ENCODE measurements around the gene PYY. TPM values are rescaled to one million over a fixed set of nuclear protein-coding genes. Genes with fewer than 3 reads are reported as not detected.

Gene PYY
- total RNA-seq, 1 donor from 2014 or later, result not detected

- H3K4me3 ChIP-seq (ENCODE audit: low read depth, low read length), result peak overlapping the region; percentile 10
- no peak for DNase-seq (ENCODE audit: low read depth)
Measured at GRCh38 chr17:43927060-43927864, 26.5 kb downstream of the PYY start.

GRCh38 chr17:43924558-43924957, 29.2 kb downstream of the PYY start:
- no peak for DNase-seq (ENCODE audit: low read depth)
- TF ChIP-seq CTCF (conservative IDR thresholded peaks at IDR 0.05; ENCODE audit: low read depth, low read length), result no peak
- H3K4me3 ChIP-seq (ENCODE audit: low read depth, low read length), result no peak overlapping the region

More at GRCh38 chr17:43927060-43927864, 26.5 kb downstream of the PYY start:
- no peak for TF ChIP-seq CTCF (conservative IDR thresholded peaks at IDR 0.05; ENCODE audit: low read depth, low read length)

- no peak overlapping the region for H3K4me3 ChIP-seq (ENCODE audit: low read depth, low read length)
- no peak for TF ChIP-seq CTCF (conservative IDR thresholded peaks at IDR 0.05; ENCODE audit: low read depth, low read length)
- DNase-seq (ENCODE audit: low read depth), result no peak
Measured at GRCh38 chr17:43920500-43921095, 33.1 kb downstream of the PYY start.

GRCh38 chr17:43918026-43918389, 35.7 kb downstream of the PYY start:
- H3K4me3 ChIP-seq (ENCODE audit: low read depth, low read length), result no peak overlapping the region
- no peak for DNase-seq (ENCODE audit: low read depth)
- TF ChIP-seq CTCF (conservative IDR thresholded peaks at IDR 0.05; ENCODE audit: low read depth, low read length), result no peak

- DNase-seq (ENCODE audit: low read depth), result no peak
- H3K4me3 ChIP-seq (ENCODE audit: low read depth, low read length), result no peak overlapping the region
- TF ChIP-seq CTCF (conservative IDR thresholded peaks at IDR 0.05; ENCODE audit: low read depth, low read length), result peak; percentile 47
Measured at GRCh38 chr17:43917348-43918025, 36.3 kb downstream of the PYY start.

- no peak for DNase-seq (ENCODE audit: low read depth)
- no peak overlapping the region for H3K4me3 ChIP-seq (ENCODE audit: low read depth, low read length)
- no peak for TF ChIP-seq CTCF (conservative IDR thresholded peaks at IDR 0.05; ENCODE audit: low read depth, low read length)
Measured at GRCh38 chr17:43917016-43917347, 36.8 kb downstream of the PYY start.
